ENCODE data around the gene SARS2. TPM values are rescaled to one million over a fixed set of nuclear protein-coding genes. Genes with fewer than 3 reads are reported as not detected.
A peak's percentile ranks its signal among the peaks of the same experiment; 100 is the strongest.

Gene SARS2
- total and polyA plus RNA-seq, 3 experiments from 2014 or later: 18.9 to 46.7 (median 43.1) TPM

DNA sequence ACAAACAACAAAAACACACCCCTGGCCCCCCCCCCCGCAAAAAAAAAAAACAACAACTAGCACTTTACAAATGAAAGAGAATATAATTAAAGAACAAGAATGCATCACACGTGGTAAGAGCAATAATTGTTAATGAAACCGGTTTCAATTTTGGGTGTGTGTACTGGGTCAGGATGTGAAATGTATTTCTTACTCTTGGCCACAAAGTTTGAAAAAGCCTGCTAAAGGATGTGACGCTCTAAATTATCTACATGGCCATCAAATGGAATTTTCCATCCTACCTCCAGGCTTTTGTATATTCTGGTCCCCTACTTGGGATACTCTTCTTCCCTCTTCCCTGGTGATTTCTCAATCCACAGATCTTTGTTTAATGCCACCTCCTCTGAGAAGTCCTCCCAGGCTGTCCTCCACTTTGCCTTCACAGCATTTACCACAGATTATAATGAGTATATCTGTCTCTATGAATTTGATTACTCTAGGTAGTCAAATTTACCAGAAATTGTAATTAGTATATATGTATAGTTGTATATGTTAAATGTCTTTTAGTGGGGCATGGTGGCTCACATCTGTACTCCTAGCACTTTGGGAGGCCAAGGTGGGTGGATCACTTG is 2.1 kb downstream of the SARS2 start:
- peaks cover 0 to 40% (median 8%) of the 10 kb centered on the region in 3 donors for H3K36me3 Mint-ChIP-seq
- no peaks in the 10 kb centered on the region for H3K36me3 ChIP-seq (ENCODE audit: insufficient read depth, low read length)
- H3K4me3 ChIP-seq (ENCODE audit: low read length): no peak overlapping the region
- POLR2A ChIA-PET: no interaction called here
- no peaks in the 10 kb centered on the region for H3K9me3 ChIP-seq (ENCODE audit: low read length)
- H3K4me3 Mint-ChIP-seq: peak overlapping the region; percentile 36 to 98 (median 52)
- no peaks in the 10 kb centered on the region for H3K27me3 Mint-ChIP-seq
- peak overlapping the region; percentile 54 for H3K27ac ChIP-seq (ENCODE audit: low read depth, low read length)
- no peaks in the 10 kb centered on the region for H3K9me3 Mint-ChIP-seq
- H3K4me1 Mint-ChIP-seq: peaks cover 55 to 74% (median 58%) of the 10 kb centered on the region in 3 donors
- peaks cover 57% of the 10 kb centered on the region for H3K4me1 ChIP-seq (ENCODE audit: insufficient read depth, low read length)
- peak in 1 of 5 donors; percentile 33 for DNase-seq
- H3K27ac Mint-ChIP-seq: peak overlapping the region; percentile 80 to 99 (median 93)
- H3K27me3 ChIP-seq (ENCODE audit: insufficient read depth, low read length, poor library complexity, severe bottlenecking): no peaks in the 10 kb centered on the region
- CTCF ChIA-PET: interaction anchor here (0.8 to 5.8 kb wide), 5 partner anchors 10 to 525 kb away, joined by 3 to 51 read pairs (median 4); partner anchors contain the start of gene FAM98C

GRCh38 chr19:38924388-38924787 is 6.2 kb downstream of the SARS2 start:
- H3K36me3 Mint-ChIP-seq: peaks cover 0 to 33% (median 16%) of the 10 kb centered on the region in 3 donors
- Histone ChIP-seq H3K9me3 (ENCODE audit: low read length) (no peaks in the 10 kb centered on the region), H3K4me3 (ENCODE audit: low read length) (no peak overlapping the region), H3K36me3 (ENCODE audit: insufficient read depth, low read length) (no peaks in the 10 kb centered on the region), H3K27me3 (ENCODE audit: insufficient read depth, low read length, poor library complexity, severe bottlenecking) (no peaks in the 10 kb centered on the region), H3K4me1 (ENCODE audit: insufficient read depth, low read length) (peaks cover 31% of the 10 kb centered on the region), H3K27ac (ENCODE audit: low read depth, low read length) (peak overlapping the region; percentile 68)
- DNase-seq: peak in 4 of 5 donors; percentile 23 to 73 (median 50)
- CTCF ChIA-PET: interaction anchor here (0.6 kb wide), 1 partner anchor 13 kb away, joined by 3 read pairs; no protein-coding TSS in a partner anchor
- no peaks in the 10 kb centered on the region for H3K9me3 Mint-ChIP-seq
- H3K27ac Mint-ChIP-seq: peak overlapping the region; percentile 90 to 96 (median 93)
- peak overlapping the region; percentile 48 to 71 (median 55) for H3K4me3 Mint-ChIP-seq
- no peaks in the 10 kb centered on the region for H3K27me3 Mint-ChIP-seq
- POLR2A ChIA-PET: interaction anchor here (0.7 to 1.2 kb wide), 2 partner anchors 75 to 343 kb away, joined by 3 read pairs; no protein-coding TSS in a partner anchor
- peaks cover 31 to 45% (median 36%) of the 10 kb centered on the region in 3 donors for H3K4me1 Mint-ChIP-seq

GRCh38 chr19:38922482-38922881 is 8.1 kb downstream of the SARS2 start:
- no peak for DNase-seq
- Mint-ChIP-seq H3K4me1 (peaks cover 15 to 26% (median 22%) of the 10 kb centered on the region in 3 donors), H3K36me3 (peaks cover 0 to 34% (median 16%) of the 10 kb centered on the region in 3 donors), H3K27ac (peak overlapping the region in 3 of 8 donors; percentile 26 to 75 (median 57)), H3K9me3 (no peaks in the 10 kb centered on the region), H3K27me3 (no peaks in the 10 kb centered on the region), H3K4me3 (no peak overlapping the region)
- peaks cover 12% of the 10 kb centered on the region for H3K4me1 ChIP-seq (ENCODE audit: insufficient read depth, low read length)
- ChIA-PET POLR2A (no interaction called here), CTCF (no interaction called here)
- H3K36me3 ChIP-seq (ENCODE audit: insufficient read depth, low read length): no peaks in the 10 kb centered on the region
- H3K9me3 ChIP-seq (ENCODE audit: low read length): no peaks in the 10 kb centered on the region
- H3K4me3 ChIP-seq (ENCODE audit: low read length): no peak overlapping the region
- no peak overlapping the region for H3K27ac ChIP-seq (ENCODE audit: low read depth, low read length)
- H3K27me3 ChIP-seq (ENCODE audit: insufficient read depth, low read length, poor library complexity, severe bottlenecking): no peaks in the 10 kb centered on the region

- DNase-seq: no peak
- Histone ChIP-seq H3K27ac (ENCODE audit: low read depth, low read length) (no peak overlapping the region), H3K4me1 (ENCODE audit: insufficient read depth, low read length) (peaks cover 12% of the 10 kb centered on the region), H3K9me3 (ENCODE audit: low read length) (no peaks in the 10 kb centered on the region), H3K36me3 (ENCODE audit: insufficient read depth, low read length) (no peaks in the 10 kb centered on the region), H3K4me3 (ENCODE audit: low read length) (no peak overlapping the region), H3K27me3 (ENCODE audit: insufficient read depth, low read length, poor library complexity, severe bottlenecking) (no peaks in the 10 kb centered on the region)
- POLR2A ChIA-PET: no interaction called here
- H3K4me1 Mint-ChIP-seq: peaks cover 15 to 24% (median 22%) of the 10 kb centered on the region in 3 donors
- CTCF ChIA-PET: no interaction called here
- no peak overlapping the region for H3K4me3 Mint-ChIP-seq
- peaks cover 0 to 34% (median 16%) of the 10 kb centered on the region in 3 donors for H3K36me3 Mint-ChIP-seq
- no peaks in the 10 kb centered on the region for H3K27me3 Mint-ChIP-seq
- no peaks in the 10 kb centered on the region for H3K9me3 Mint-ChIP-seq
- H3K27ac Mint-ChIP-seq: peak overlapping the region in 5 of 8 donors; percentile 51 to 96 (median 71)
Measured at GRCh38 chr19:38921420-38922274, 8.9 kb downstream of the SARS2 start.

DNA sequence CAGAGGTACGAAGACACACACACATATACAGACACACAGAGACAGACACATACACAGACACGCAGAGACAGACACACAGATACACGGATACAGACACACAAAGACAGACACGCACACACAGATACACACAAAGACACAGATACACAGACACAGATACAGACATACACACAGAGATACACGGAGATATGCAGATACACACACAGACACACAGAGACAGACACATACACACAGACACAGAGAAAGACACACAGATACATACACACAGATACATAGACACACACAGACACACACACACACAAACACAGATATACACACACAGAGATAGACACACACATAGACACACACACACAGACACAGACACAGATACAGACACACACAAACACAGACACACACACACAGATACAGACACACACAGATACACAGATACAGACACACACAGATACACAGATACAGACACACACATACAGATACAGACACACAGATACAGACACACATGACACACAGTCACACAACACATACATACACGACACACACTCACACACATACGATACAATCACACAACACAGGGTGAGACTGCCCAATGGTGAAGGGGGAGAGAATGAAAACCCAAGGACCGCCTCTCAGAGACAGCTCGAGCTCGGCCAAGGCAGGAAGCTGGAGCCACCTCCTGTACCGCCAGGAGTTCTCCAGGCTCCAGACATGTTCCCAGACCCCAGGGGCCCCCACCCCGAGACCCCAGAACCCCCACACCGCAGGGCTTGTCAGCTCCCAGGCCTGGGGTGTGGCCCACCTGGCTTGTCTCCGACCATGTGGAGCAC is 9.8 kb downstream of the SARS2 start:
- Mint-ChIP-seq H3K4me1 (peaks cover 14 to 17% (median 15%) of the 10 kb centered on the region in 3 donors), H3K36me3 (peaks cover 0 to 29% (median 16%) of the 10 kb centered on the region in 3 donors), H3K4me3 (no peak overlapping the region), H3K27ac (no peak overlapping the region), H3K27me3 (no peaks in the 10 kb centered on the region), H3K9me3 (no peaks in the 10 kb centered on the region)
- H3K4me1 ChIP-seq (ENCODE audit: insufficient read depth, low read length): peaks cover 12% of the 10 kb centered on the region
- no peak overlapping the region for H3K27ac ChIP-seq (ENCODE audit: low read depth, low read length)
- no peaks in the 10 kb centered on the region for H3K27me3 ChIP-seq (ENCODE audit: insufficient read depth, low read length, poor library complexity, severe bottlenecking)
- H3K36me3 ChIP-seq (ENCODE audit: insufficient read depth, low read length): no peaks in the 10 kb centered on the region
- H3K9me3 ChIP-seq (ENCODE audit: low read length): no peaks in the 10 kb centered on the region
- no peak for DNase-seq
- ChIA-PET CTCF (no interaction called here), POLR2A (no interaction called here)
- H3K4me3 ChIP-seq (ENCODE audit: low read length): no peak overlapping the region

DNA sequence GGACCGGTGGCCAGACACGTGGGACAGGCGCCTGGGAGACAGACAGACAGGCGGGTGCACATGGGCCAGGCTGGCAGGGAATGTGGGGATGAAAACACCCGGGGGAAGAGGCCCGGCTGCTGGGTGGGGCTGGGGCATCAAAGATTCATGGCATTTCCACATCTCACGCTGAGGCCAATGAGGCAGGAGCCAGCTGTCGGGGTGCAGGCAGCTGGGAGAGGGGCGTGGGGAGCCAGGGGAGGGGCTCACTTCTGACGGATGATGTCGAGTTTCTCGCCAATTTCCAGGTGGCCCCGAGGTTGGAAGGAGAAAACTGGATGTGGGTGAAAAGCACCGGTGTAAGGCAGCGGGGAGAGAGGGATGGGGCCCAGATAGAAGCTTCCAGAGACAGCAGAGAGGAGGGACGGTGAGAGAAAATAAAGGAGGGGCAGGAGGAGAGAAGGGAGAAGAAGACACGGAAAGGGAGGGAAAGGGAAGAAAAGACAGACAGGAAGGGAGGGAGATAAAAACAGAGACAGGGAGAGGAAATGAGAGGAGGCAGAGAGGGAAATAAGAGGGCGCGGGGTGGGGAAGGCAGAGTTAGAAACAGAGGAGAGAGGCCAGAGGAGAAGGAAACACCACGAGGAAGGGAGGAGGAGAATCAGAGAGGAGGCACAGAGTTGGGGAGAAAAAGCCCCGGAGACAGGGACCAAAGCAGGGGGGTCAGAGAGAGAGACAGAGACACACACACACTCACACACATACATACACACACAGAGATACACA is 10.5 kb downstream of the SARS2 start:
- Histone ChIP-seq H3K27ac (ENCODE audit: low read depth, low read length) (no peak overlapping the region), H3K36me3 (ENCODE audit: insufficient read depth, low read length) (no peaks in the 10 kb centered on the region), H3K9me3 (ENCODE audit: low read length) (no peaks in the 10 kb centered on the region), H3K27me3 (ENCODE audit: insufficient read depth, low read length, poor library complexity, severe bottlenecking) (no peaks in the 10 kb centered on the region), H3K4me1 (ENCODE audit: insufficient read depth, low read length) (peaks cover 6% of the 10 kb centered on the region), H3K4me3 (ENCODE audit: low read length) (no peak overlapping the region)
- no peaks in the 10 kb centered on the region for H3K9me3 Mint-ChIP-seq
- H3K27me3 Mint-ChIP-seq: no peaks in the 10 kb centered on the region
- H3K4me3 Mint-ChIP-seq: no peak overlapping the region
- POLR2A ChIA-PET: no interaction called here
- H3K36me3 Mint-ChIP-seq: peaks cover 0 to 27% (median 16%) of the 10 kb centered on the region in 3 donors
- no peak for DNase-seq
- H3K4me1 Mint-ChIP-seq: peaks cover 9 to 11% (median 10%) of the 10 kb centered on the region in 3 donors
- peak overlapping the region in 1 of 8 donors; percentile 91 for H3K27ac Mint-ChIP-seq
- CTCF ChIA-PET: interaction anchor here (2.0 kb wide), 1 partner anchor 10 kb away, joined by 9 read pairs; the partner anchor contains the start of genes MRPS12 and SARS2

GRCh38 chr19:38918526-38918925 is 12.0 kb downstream of the SARS2 start:
- POLR2A ChIA-PET: no interaction called here
- no peak for DNase-seq
- no peak overlapping the region for H3K27ac ChIP-seq (ENCODE audit: low read depth, low read length)
- H3K27me3 Mint-ChIP-seq: no peaks in the 10 kb centered on the region
- H3K27ac Mint-ChIP-seq: no peak overlapping the region
- H3K9me3 ChIP-seq (ENCODE audit: low read length): no peaks in the 10 kb centered on the region
- H3K4me3 Mint-ChIP-seq: no peak overlapping the region
- H3K4me3 ChIP-seq (ENCODE audit: low read length): no peak overlapping the region
- H3K36me3 ChIP-seq (ENCODE audit: insufficient read depth, low read length): no peaks in the 10 kb centered on the region
- CTCF ChIA-PET: interaction anchor here (2.0 kb wide), 1 partner anchor 11 kb away, joined by 9 read pairs; the partner anchor contains the start of genes MRPS12 and SARS2
- H3K27me3 ChIP-seq (ENCODE audit: insufficient read depth, low read length, poor library complexity, severe bottlenecking): no peaks in the 10 kb centered on the region
- H3K9me3 Mint-ChIP-seq: no peaks in the 10 kb centered on the region
- H3K4me1 Mint-ChIP-seq: no peaks in the 10 kb centered on the region
- no peaks in the 10 kb centered on the region for H3K4me1 ChIP-seq (ENCODE audit: insufficient read depth, low read length)
- peaks cover 0 to 21% (median 12%) of the 10 kb centered on the region in 3 donors for H3K36me3 Mint-ChIP-seq

Measured in CD8-positive, alpha-beta memory T cell (primary cell).